Left colon (tissue), 2 donors: ENCODE results near the gene STX10. TPM values are rescaled to one million over a fixed set of nuclear protein-coding genes. Genes with fewer than 3 reads are reported as not detected.
A peak's percentile ranks its signal among the peaks of the same experiment; 100 is the strongest.
"Not testable (repeated sequence)": the region's sequence is repeated elsewhere in the genome, so short reads cannot be mapped to it uniquely, and the experiment has no call there.

ENCODE experiments used
- ATAC-seq: fragments of 200-7000 bp; cut with Tn5 transposase; one replicate; pipeline ENCODE4 v1.9.1; 2020; ENCODE audit warnings: mild to moderate bottlenecking, moderate library complexity
- DNase-seq, 2 donors: peaks; one replicate each; pipeline ENCODE4 v3.0.0-alpha.2; 2020
- intact Hi-C, 2 donors: fragments of 100-400 bp; cut with DNase I in 1 of 2; cut with micrococcal nuclease in 1 of 2; formaldehyde crosslinking; loops; one replicate each; pipeline versions ENCODE4 v1.11.2 to v1.14.0; 2022; cut with DNase I, micrococcal nuclease
- long read RNA-seq: library from polyadenylated mRNA; unstranded; transcript quantifications from one replicate; pipeline ENCODE4 v2.0.0, GENCODE V29; 2021
- total RNA-seq, 2 donors: library from RNA; stranded (reverse); fragmentation: NEBNext Ultra II Directional; extraction: Animal tissue kit (Norgen Biotek cat#: 25700); gene quantifications; one replicate each; pipeline ENCODE4 v1.2.1, GENCODE V29; 2021
- donor health status: DM: no; HTN: no; CAD: no.
- donor health status: DM: yes; HTN: yes; CAD: no.

Gene STX10
- total RNA-seq = 10 to 100 TPM; 48.0 to 66.0 TPM
- long read RNA-seq, transcript STX10-204 (8 exons, 1,136 nt) = major isoform, 53 of 70 reads
- long read RNA-seq, partial matches to known transcripts = 10 of 70 reads
- long read RNA-seq, other reads (novel, unspliced or antisense) = 5 of 70 reads

GRCh38 chr19:13150187-13150930 lies at the start of gene STX10, which contains the start of gene IER2:
STX10 (minus strand) TSS chr19:13150375; CDS start chr19:13150173, 202 bp downstream.
IER2 (plus strand) TSS chr19:13150411; CDS start chr19:13153187, 2,776 bp downstream.
- ATAC-seq (peak; percentile 55), DNase-seq (peak; percentile 95 to 96)
- intact Hi-C loops = no loop called here

GRCh38 chr19:13198634-13199033 lies 48.5 kb upstream of the STX10 start:
- ATAC-seq = no peak
- no peak for DNase-seq
- intact Hi-C loops = loop anchor here in 1 of 2 donors (10.0 kb wide), 1 partner anchor 66 kb away; no protein-coding TSS in a partner anchor

GRCh38 chr19:13195678-13196077 lies 45.5 kb upstream of the STX10 start:
- ATAC-seq = peak; percentile 68
- intact Hi-C loops = loop anchor here in 1 of 2 donors (10.0 kb wide), 1 partner anchor 69 kb away; no protein-coding TSS in a partner anchor
- DNase-seq = peak; percentile 81

GRCh38 chr19:13190781-13191540 lies 40.8 kb upstream of the STX10 start:
- peak; percentile 81 for ATAC-seq
- peak; percentile 78 to 84 for DNase-seq
- intact Hi-C loops = loop anchor here in 1 of 2 donors (10.0 kb wide), 1 partner anchor 74 kb away; no protein-coding TSS in a partner anchor

GRCh38 chr19:13189600-13189999 lies 39.4 kb upstream of the STX10 start:
- no peak for ATAC-seq
- intact Hi-C loops = no loop called here

DNA sequence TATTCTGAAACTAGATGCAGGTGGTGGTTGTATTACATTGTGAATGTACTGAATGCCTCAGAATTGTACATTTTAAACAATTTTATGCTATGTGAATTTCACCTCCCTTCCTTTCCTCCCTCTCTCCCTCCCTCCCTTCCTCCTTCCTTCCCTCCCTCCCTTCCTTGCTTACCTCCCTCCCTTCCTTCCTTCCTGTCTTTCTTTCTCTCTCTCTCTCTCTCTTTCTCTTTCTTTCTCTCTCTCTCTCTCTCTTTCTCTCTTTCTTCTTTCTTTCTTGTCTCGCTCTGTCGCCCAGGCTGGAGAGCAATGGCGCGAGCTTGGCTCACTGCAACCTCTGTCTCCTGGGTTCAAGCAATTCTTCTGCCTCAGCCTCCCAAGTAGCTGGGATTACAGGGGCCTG lies 37.2 kb upstream of the STX10 start:
- DNase-seq (no peak), ATAC-seq (no peak)
- intact Hi-C loops = no loop called here

More at GRCh38 chr19:13189600-13189999, 39.4 kb upstream of the STX10 start:
- DNase-seq = no peak

DNA sequence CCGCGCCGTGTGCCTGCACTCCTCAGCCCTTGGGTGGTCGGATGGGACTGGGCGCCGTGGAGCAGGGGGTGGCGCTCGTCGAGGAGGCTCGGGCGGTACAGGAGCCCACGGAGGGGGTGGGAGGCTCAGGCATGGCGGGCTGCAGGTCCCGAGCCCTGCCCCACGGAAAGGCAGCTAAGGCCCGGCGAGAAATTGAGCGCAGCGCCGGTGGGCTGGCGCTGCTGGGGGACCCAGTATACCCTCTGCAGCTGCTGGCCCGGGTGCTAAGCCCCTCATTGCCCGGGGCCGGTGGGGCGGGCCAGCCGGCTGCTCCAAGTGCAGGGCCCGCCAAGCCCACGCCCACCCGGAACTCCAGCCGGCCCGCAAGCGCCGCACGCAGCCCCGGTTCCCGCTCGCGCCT lies 36.5 kb upstream of the STX10 start:
- ATAC-seq, DNase-seq, intact Hi-C loops: not testable (repeated sequence)

- intact Hi-C loops, ATAC-seq, DNase-seq: not testable (repeated sequence)
Observed at GRCh38 chr19:13185763-13186657, 35.8 kb upstream of the STX10 start.

DNA sequence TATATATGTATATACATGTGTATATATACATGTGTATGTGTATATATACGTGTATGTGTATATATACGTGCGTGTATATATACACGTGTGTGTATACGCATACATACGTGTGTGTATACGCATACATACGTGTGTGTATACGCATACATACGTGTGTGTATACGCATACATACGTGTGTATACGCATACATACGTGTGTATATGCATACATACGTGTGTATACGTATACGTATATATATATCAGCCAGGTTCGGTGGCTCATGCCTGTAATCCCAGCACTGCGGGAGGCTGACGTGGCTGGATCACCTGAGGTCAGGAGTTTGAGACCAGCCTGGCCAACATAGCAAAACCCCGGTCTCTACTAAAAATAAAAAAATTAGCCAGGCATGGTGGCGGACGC lies 34.8 kb upstream of the STX10 start:
- intact Hi-C loops, ATAC-seq, DNase-seq: not testable (repeated sequence)

- peak; percentile 77 to 83 for DNase-seq
- ATAC-seq = peak; percentile 89
- intact Hi-C loops = no loop called here
Observed at GRCh38 chr19:13181747-13182388, 31.7 kb upstream of the STX10 start.

DNA sequence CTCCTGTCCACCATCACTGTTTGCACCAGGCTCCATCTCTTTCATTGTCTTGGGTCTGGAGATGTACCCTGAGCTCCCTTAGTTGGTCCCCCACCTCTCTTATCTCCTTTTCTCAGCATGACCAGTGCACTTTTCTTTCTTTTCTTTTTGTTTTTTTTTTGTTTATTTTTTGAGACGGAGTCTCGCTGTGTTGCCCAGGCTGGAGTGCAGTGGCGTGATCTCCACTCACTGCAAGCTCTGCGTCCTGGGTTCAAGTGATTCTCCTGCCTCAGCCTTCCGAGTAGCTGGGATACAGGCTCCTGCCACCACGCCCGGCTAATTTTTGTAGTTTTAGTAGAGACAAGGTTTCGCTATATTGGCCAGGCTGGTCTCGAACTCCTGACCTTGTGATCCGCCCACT lies 28.1 kb upstream of the STX10 start:
- intact Hi-C loops, DNase-seq, ATAC-seq: not testable (repeated sequence)

DNA sequence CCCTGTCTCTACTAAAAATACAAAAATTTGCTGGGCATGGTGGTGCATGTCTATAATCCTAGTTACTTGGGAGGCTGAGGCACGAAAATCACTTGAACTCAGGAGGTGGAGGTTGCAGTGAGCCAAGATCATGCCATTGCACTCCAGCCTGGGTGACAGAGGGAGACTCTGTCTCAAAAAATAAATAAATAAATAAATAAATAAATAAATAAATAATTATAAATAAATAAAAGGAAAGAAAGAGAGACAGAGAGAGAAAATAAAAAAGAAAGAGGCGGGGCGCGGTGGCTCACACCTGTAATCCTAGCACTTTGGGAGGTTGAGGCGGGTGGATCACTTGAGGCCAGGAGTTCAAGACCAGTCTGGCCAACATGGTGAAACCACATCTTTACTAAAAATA lies 27.4 kb upstream of the STX10 start:
- DNase-seq, intact Hi-C loops, ATAC-seq: not testable (repeated sequence)

DNA sequence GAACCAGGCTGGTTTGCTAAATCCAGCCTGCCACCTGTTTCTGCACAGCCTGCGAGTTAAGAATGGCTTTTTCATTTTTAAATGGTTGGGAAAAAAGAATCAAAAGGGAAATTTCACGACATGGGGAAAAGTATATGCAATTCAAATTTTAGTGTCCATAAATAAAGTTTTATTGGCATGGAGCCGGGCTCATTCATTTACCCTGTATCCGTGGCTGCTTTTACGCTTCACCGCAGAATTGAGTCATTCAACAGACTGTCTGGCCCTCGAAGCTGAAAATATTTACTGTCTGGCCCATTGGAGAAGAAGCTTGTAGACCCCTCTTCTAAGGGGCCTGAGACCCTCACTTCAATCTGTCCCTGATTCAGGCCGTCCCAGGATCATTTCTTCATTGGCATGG lies 26.2 kb upstream of the STX10 start:
- DNase-seq = no peak
- intact Hi-C loops = no loop called here
- peak; percentile 44 for ATAC-seq

DNA sequence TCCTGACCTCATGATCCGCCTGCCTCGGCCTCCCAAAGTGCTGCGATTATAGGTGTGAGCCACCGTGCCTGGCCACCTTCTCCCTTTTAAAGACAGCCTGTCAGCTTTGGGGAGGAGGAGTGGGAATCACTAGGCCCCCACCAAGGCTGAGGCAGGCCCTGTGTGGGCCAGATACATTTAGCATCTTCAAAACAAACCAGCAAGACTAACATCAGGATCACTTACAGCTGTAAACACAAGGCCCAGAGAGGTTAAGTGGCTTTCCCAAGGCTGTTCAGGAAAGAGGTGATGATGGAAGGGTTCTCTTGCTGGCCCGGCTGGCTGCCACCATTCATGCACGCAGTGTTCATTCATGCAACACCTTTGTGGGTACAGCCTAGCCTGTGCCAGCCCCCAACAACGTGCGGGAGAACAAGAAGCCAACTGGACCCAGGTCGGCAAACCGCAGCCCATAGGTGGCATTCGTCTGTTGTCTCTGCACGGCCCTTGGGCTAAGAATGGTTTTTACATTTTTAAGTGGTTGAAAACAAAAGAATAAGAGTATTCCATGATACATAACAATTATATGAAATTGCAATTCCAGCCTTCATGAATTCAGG lies 23.1 kb upstream of the STX10 start:
- intact Hi-C loops = no loop called here
- DNase-seq (no peak), ATAC-seq (no peak)

GRCh38 chr19:13172346-13173138 lies 22.4 kb upstream of the STX10 start:
- DNase-seq = peak; percentile 82 to 85
- intact Hi-C loops = no loop called here
- peak; percentile 7 for ATAC-seq

DNA sequence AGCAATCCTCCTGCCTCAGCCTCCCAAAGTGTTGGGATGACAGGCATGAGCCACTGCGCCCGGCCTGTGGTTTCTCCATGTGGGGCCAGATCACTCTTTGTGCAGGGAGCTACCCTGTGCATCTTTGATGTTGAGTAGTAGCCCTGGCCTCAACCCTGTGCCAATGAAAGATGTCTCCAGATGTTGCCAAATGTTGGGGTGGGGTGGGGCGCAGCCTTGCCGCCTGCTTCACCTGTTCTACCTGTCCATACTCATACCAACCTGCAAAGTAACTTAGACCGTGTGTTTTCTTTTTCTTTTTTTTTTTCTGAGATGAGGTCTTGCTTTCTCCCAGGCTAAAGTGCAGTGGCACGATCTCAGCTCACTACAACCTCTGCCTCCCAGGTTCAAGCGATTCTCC lies 21.0 kb upstream of the STX10 start:
- no peak for DNase-seq
- intact Hi-C loops = no loop called here
- ATAC-seq = no peak

GRCh38 chr19:13169769-13170168 lies 19.6 kb upstream of the STX10 start:
- ATAC-seq (peak; percentile 9), DNase-seq (peak; percentile 43 to 66)
- intact Hi-C loops = no loop called here
